GM10248 (cell line): ENCODE data around the gene PPIL3.

ENCODE experiments used
- CTCF ChIA-PET: fragments of 300-600 bp; sonication (Branson Sonifier 250); formaldehyde crosslinking; extraction: SDS; loops from one replicate; lab custom pipeline; 2021; ENCODE audit warnings: antibody characterized with exemption; lab: Yijun Ruan, JAX
- POLR2A ChIA-PET: fragments of 350-650 bp; sonication (Branson Sonifier 250); formaldehyde crosslinking; extraction: SDS; loops from one replicate; lab custom pipeline; 2020; ENCODE audit warnings: antibody characterized with exemption; lab: Yijun Ruan, JAX
- DNase-seq: peaks from one replicate; pipeline ENCODE4 v3.0.0; 2012; ENCODE audit errors: extremely low spot score
- CTCF ChIP-seq: IDR thresholded peaks from 2 replicates; pipeline ENCODE4 v1.5.1; 2012; ENCODE audit warnings: mild to moderate bottlenecking, low read depth; ENCODE audit errors: extremely low read depth, missing control alignments, control extremely low read depth

PPIL3 gene

GRCh38 chr2:200877443-200877842, 11.4 kb downstream of the PPIL3 start:
- CTCF ChIA-PET, result interaction anchor here (1.0 to 3.4 kb wide), 5 partner anchors 8 to 300 kb away, joined by 3 to 10 read pairs (median 3); no protein-coding TSS in a partner anchor
- POLR2A ChIA-PET, result interaction anchor here (1.6 kb wide), 1 partner anchor 13 kb away, joined by 5 read pairs; the partner anchor contains the start of gene CLK1
- DNase-seq, result no peak
- no peak for TF ChIP-seq CTCF

- CTCF ChIA-PET, result no interaction called here
- no peak for TF ChIP-seq CTCF
- DNase-seq, result no peak
- POLR2A ChIA-PET, result no interaction called here
These were observed 15.3 kb downstream of the PPIL3 start for GRCh38 chr2:200873560-200873959.

- POLR2A ChIA-PET, result no interaction called here
- CTCF ChIA-PET, result no interaction called here
- DNase-seq, result no peak
- no peak for TF ChIP-seq CTCF
These were observed 17.7 kb downstream of the PPIL3 start for GRCh38 chr2:200871151-200871550.

GRCh38 chr2:200869014-200869413, 19.9 kb downstream of the PPIL3 start:
- no peak for TF ChIP-seq CTCF
- ChIA-PET CTCF (interaction anchor here (0.6 kb wide), 1 partner anchor 9 kb away, joined by 3 read pairs; no protein-coding TSS in a partner anchor), POLR2A (no interaction called here)
- DNase-seq, result no peak

DNA sequence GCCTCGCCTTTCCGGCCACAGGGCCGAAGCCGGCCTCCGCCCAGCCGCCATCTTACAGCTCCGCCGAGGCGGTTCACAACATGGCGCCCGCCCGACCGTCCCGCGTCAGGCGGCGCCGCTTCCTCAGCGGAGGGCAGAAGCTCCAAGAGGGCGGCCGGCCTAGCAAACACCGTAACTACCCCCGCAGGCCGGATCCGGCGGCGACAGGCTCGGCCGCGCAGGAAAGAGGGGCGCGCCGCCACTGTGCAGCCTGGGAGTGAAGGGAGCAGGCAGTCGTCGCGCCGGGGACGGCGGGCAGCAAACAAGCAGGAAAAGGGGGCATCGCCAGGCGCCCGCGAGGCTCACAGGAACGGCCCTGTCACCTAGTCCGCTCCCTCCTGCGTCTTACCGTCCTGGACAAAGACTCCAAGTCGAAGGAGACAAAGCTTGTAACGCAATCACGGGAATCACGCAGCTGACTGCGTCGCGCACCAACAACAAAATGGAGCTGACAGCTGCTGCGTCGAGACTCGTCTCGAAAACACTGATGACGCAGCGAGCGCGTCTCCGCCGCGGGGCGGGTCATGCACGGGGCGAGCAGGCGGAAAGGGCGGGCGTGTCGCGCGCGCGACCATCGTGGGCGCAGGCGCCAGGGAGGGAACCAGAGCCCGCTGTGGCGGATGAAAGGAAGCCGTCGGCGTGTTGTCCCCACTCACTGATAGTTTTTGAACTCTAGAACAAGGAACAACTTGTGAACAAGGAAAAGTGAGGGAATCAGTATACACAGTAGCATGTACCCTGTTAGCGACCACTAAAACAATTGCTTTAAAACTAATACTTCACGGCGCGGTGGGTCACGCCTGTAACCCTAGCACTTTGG, 24.5 kb downstream of the PPIL3 start, which contains the start of gene CLK1:
TSS of gene CLK1 (minus strand) at position 483 of the 859 bp plus-strand sequence. CDS start 2,796 bp downstream, outside the sequence.
- CTCF ChIA-PET, result interaction anchor here (1.3 to 2.0 kb wide), 3 partner anchors 12 to 368 kb away, joined by 3 to 7 read pairs (median 3); no protein-coding TSS in a partner anchor
- POLR2A ChIA-PET, result interaction anchor here (0.5 to 2.0 kb wide), 19 partner anchors 9 to 916 kb away, joined by 3 to 23 read pairs (median 5); partner anchors contain the start of genes ALS2, NIF3L1 and PPIL3

More for the DNA sequence above, 24.5 kb downstream of the PPIL3 start, which contains the start of gene CLK1:
- TF ChIP-seq CTCF, result no peak
- DNase-seq, result peak; percentile 96
